ENCODE results near the gene P4HA1.

- TF ChIP-seq CTCF (IDR thresholded peaks at IDR 0.05) (no peak), REST (IDR thresholded peaks at IDR 0.05; ENCODE audit: insufficient read depth in 1 of 2, low read depth in 2 of 2, low read length in 1 of 2) (no peak), POLR2AphosphoS5 (IDR thresholded peaks at IDR 0.05; ENCODE audit: low read depth, low read length) (no peak)
Observed at GRCh38 chr10:73021050-73021449, 75.6 kb downstream of the P4HA1 start.
